Lower leg skin (tissue), 3 donors: ENCODE measurements around the gene BAIAP2.

Source experiments
- POLR2A ChIP-seq, 2 donors: fragments of 450-650 bp; IDR thresholded peaks; one replicate each; pipeline ENCODE4 v1.6.1; 2016 to 2017; ENCODE audit warnings: antibody characterized with exemption in 2 of 2, mild to moderate bottlenecking in 1 of 2, moderate library complexity in 1 of 2
- TF ChIP-seq, protein P1 (sequence below), 3 donors: fragments of 450-650 bp; IDR thresholded peaks; one replicate each; pipeline ENCODE4 v1.5.1; 2016; ENCODE audit warnings: antibody characterized with exemption in 3 of 3, mild to moderate bottlenecking in 3 of 3, moderate library complexity in 2 of 3

DNA sequence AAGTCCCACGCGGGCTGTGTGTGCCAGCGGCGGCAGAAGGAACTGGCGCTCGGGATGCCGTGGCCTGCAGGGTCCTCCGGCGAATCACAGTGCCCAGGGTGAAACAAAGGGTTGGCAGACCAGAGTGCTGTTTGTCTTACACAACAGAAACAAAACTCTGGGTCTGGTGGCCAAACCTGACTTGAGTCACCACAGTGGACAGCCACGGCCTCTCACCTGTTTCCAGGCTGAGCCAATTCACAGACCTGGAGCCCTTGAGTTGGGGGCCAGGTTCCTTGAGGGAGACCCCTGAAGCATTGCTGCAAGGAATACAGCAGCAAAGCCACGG is 45.4 kb upstream of the BAIAP2 start:
- TF ChIP-seq, protein P1, sequence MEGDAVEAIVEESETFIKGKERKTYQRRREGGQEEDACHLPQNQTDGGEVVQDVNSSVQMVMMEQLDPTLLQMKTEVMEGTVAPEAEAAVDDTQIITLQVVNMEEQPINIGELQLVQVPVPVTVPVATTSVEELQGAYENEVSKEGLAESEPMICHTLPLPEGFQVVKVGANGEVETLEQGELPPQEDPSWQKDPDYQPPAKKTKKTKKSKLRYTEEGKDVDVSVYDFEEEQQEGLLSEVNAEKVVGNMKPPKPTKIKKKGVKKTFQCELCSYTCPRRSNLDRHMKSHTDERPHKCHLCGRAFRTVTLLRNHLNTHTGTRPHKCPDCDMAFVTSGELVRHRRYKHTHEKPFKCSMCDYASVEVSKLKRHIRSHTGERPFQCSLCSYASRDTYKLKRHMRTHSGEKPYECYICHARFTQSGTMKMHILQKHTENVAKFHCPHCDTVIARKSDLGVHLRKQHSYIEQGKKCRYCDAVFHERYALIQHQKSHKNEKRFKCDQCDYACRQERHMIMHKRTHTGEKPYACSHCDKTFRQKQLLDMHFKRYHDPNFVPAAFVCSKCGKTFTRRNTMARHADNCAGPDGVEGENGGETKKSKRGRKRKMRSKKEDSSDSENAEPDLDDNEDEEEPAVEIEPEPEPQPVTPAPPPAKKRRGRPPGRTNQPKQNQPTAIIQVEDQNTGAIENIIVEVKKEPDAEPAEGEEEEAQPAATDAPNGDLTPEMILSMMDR (IDR thresholded peaks at IDR 0.05): no peak
- no peak for TF ChIP-seq POLR2A (IDR thresholded peaks at IDR 0.05)
